Hippocampal formation (tissue), 2 donors: Measurements from ENCODE around the gene ANKEF1.

Experiments used
- DNase-seq, 2 donors: peaks; one replicate each; lab custom pipeline; 2025; lab: John Stamatoyannopoulos, UW

The ANKEF1 gene

DNA sequence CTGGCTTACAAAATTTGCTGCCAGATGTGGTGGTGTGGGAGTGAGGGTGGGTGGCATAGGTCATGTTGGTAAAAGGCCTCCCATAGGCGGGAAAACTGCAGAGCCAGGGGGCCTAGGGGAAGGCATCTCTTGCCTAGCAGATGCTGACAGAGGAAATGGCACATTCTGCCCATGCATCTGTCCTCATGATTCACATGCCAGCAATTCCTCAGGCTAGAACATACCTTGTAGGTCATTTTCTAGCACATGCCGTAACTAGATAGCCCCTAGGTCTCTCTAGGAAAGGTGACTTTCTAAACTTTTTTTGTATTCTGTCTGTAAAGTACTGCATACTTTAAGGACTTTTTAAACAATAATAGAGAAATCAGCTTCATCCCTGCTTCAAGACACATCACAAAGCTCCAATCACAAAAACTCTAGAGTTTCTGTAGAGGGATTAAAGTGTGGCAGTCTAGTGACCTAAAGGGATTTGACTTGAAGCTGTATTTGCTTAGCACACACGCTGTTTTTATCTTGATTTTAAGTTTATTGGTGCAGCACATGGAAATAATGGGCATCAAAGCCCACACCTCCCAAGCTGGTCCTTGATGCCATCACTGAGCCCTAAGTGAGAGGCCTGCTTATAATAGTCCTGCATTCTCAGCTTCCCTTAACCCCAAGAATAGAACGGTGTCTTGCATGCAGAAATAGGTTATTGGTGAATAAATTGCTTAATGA is 55.2 kb downstream of the ANKEF1 start:
- DNase-seq, result no peak

DNA sequence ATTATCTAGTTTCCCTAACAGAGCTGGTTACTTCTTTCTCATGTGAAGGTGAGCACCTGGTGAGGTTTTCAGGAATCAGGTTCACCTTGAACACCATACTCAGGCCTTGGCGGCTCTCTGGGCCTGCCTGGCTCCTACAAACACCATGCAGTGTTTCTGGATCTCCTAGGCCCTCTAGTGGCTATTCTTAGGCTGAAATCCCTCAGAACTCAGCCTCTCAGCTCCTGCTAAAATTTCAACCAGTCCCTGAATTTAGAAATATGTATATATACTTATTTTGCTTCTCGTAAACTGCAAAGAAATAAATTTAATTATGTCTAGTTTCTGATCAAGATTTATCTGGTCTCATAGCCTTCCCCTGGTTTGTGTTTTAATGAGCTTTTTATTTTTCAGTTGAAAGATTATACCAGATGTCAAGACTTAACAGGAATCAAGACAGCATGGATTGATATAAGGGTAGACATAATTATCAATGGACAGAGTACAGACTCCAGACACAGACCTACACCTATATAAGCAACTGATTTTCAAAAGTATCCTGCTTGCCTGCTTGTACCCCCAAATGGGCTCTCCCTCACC is 55.9 kb downstream of the ANKEF1 start:
- DNase-seq, result peak; percentile 13 to 65

DNA sequence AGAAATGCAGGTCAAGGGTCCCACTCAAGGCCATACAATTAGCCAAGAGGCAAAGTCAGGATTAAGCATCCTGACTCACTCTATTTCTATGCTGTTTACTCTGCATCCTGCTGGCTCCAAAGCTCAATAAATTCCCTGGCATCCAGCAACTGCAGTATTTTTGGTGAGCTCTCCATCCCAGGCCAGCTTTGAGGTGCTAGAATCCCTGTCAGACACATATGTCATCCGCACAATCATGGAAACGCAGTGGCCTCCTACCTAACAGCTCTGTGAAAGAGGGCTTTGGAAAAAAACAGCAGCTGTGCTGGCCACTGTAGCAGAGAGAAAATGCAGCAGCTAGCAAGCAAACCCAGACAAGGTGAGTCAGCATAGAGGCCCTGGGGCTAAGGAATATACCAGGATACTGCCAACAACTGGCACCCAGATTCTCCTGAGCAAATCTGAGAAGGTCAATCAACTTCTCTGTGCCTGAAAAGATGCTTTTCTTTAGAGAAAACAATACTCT is 58.4 kb downstream of the ANKEF1 start:
- DNase-seq, result no peak

DNA sequence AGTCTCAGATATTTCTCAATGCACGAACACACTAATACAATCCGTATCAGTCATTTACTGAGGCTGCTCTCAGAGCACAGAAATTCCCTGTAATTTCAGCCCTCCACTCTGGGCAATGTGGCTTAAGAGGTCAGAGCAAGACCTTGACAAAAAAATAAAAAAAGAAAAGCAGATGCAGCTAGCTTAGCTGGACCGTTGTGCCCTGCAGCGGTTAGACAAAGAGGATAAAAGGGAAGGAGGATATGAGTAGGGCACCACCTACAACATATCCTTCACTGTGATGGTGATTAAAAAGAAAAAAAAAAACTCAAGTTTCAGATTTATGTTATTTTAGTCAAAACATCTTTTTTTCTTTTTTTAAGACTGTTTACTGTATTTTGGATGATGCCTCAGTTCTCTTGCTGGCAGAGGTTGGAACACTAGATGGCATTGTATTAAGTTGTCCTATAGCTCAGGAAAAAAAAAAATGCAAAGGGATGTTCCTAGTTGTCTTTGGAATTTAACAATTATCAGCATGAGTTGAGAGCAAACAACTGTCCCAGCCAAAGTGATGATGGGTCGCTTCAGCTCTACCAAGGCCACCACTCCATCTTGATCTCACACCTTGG is 59.9 kb downstream of the ANKEF1 start:
- no peak for DNase-seq

DNA sequence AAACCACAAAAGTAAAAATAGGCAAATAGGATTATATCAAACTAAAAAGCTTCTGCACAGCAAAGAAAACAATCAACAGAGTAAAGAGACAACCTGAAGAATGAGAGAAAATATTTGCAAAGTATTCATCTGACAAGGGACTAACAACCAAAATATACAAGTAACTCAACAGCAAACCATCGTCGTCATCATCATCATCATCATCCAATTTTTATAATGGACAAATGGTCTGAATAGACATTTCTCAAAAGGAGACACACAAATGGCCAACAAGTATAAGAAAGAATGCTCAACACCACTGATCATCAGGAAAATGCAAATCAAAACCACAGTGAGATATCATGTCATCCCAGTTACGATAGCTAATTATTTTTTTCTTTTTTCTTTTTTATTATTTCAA is 62.0 kb downstream of the ANKEF1 start:
- no peak for DNase-seq

DNA sequence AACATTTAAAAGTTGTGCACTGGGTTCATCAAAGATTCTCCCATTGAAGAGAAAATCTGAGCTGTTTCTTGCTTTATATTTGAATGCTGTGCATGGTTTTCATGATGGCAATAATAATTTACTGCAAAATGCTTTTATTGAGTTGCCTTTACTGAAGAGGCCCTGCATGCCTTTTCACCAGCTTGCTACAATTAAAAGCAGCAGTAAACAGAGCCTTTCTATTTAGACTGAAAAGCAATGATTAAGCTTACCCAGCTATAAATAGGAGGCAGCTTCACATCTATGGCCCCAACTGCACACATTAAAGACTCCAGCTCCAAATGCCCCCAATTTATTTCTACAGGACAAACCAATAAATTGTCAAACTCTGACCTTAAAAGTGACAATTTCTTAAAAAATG is 70.3 kb downstream of the ANKEF1 start:
- peak in 1 of 2 donors; percentile 19 for DNase-seq
